ENCODE measurements around the gene SPRYD3.

Gene SPRYD3

GRCh38 chr12:53096759-53097158 is 17.6 kb upstream of the SPRYD3 start:
- TF ChIP-seq GATA2 (IDR thresholded peaks at IDR 0.05; ENCODE audit: low read depth, low read length) (no peak), GATA3 (IDR thresholded peaks at IDR 0.05; ENCODE audit: low read depth, low read length) (no peak)

GRCh38 chr12:53096089-53096741 is 17.0 kb upstream of the SPRYD3 start:
- TF ChIP-seq GATA3 (IDR thresholded peaks at IDR 0.05; ENCODE audit: low read depth, low read length) (no peak), GATA2 (IDR thresholded peaks at IDR 0.05; ENCODE audit: low read depth, low read length) (no peak)

- TF ChIP-seq GATA3 (IDR thresholded peaks at IDR 0.05; ENCODE audit: low read depth, low read length) (no peak), GATA2 (IDR thresholded peaks at IDR 0.05; ENCODE audit: low read depth, low read length) (no peak)
Measured at GRCh38 chr12:53094394-53094787, 15.2 kb upstream of the SPRYD3 start.

- TF ChIP-seq GATA2 (IDR thresholded peaks at IDR 0.05; ENCODE audit: low read depth, low read length): no peak
- no peak for TF ChIP-seq GATA3 (IDR thresholded peaks at IDR 0.05; ENCODE audit: low read depth, low read length)
Measured at GRCh38 chr12:53093777-53094393, 14.7 kb upstream of the SPRYD3 start.

- TF ChIP-seq GATA3 (IDR thresholded peaks at IDR 0.05; ENCODE audit: low read depth, low read length) (no peak), GATA2 (IDR thresholded peaks at IDR 0.05; ENCODE audit: low read depth, low read length) (no peak)
Measured at GRCh38 chr12:53091756-53092155, 12.6 kb upstream of the SPRYD3 start.

GRCh38 chr12:53090554-53090953 is 11.4 kb upstream of the SPRYD3 start:
- TF ChIP-seq GATA3 (IDR thresholded peaks at IDR 0.05; ENCODE audit: low read depth, low read length) (no peak), GATA2 (IDR thresholded peaks at IDR 0.05; ENCODE audit: low read depth, low read length) (no peak)

- no peak for TF ChIP-seq GATA2 (IDR thresholded peaks at IDR 0.05; ENCODE audit: low read depth, low read length)
- no peak for TF ChIP-seq GATA3 (IDR thresholded peaks at IDR 0.05; ENCODE audit: low read depth, low read length)
Measured at GRCh38 chr12:53090105-53090504, 10.9 kb upstream of the SPRYD3 start.

GRCh38 chr12:53086361-53086760 is 7.2 kb upstream of the SPRYD3 start:
- TF ChIP-seq GATA3 (IDR thresholded peaks at IDR 0.05; ENCODE audit: low read depth, low read length) (no peak), GATA2 (IDR thresholded peaks at IDR 0.05; ENCODE audit: low read depth, low read length) (no peak)

GRCh38 chr12:53082637-53083175 is 3.5 kb upstream of the SPRYD3 start:
- no peak for TF ChIP-seq GATA2 (IDR thresholded peaks at IDR 0.05; ENCODE audit: low read depth, low read length)
- TF ChIP-seq GATA3 (IDR thresholded peaks at IDR 0.05; ENCODE audit: low read depth, low read length): no peak

GRCh38 chr12:53078425-53079225 is 565 bp downstream of the SPRYD3 start:
- TF ChIP-seq GATA2 (IDR thresholded peaks at IDR 0.05; ENCODE audit: low read depth, low read length) (no peak), GATA3 (IDR thresholded peaks at IDR 0.05; ENCODE audit: low read depth, low read length) (no peak)

GRCh38 chr12:53077030-53077429 is 2.2 kb downstream of the SPRYD3 start:
- TF ChIP-seq GATA3 (IDR thresholded peaks at IDR 0.05; ENCODE audit: low read depth, low read length) (no peak), GATA2 (IDR thresholded peaks at IDR 0.05; ENCODE audit: low read depth, low read length) (no peak)

- no peak for TF ChIP-seq GATA2 (IDR thresholded peaks at IDR 0.05; ENCODE audit: low read depth, low read length)
Measured at GRCh38 chr12:53076461-53076860, 2.7 kb downstream of the SPRYD3 start.

- TF ChIP-seq GATA3 (IDR thresholded peaks at IDR 0.05; ENCODE audit: low read depth, low read length) (no peak), GATA2 (IDR thresholded peaks at IDR 0.05; ENCODE audit: low read depth, low read length) (no peak)
Measured at GRCh38 chr12:53074999-53075370, 4.2 kb downstream of the SPRYD3 start.

- TF ChIP-seq GATA3 (IDR thresholded peaks at IDR 0.05; ENCODE audit: low read depth, low read length) (no peak), GATA2 (IDR thresholded peaks at IDR 0.05; ENCODE audit: low read depth, low read length) (no peak)
Measured at GRCh38 chr12:53074283-53074998, 4.7 kb downstream of the SPRYD3 start.
